Measurements from ENCODE around the gene UQCRH.
"Not testable (repeated sequence)": the region's sequence is repeated elsewhere in the genome, so short reads cannot be mapped to it uniquely, and the experiment has no call there.

Gene UQCRH

DNA sequence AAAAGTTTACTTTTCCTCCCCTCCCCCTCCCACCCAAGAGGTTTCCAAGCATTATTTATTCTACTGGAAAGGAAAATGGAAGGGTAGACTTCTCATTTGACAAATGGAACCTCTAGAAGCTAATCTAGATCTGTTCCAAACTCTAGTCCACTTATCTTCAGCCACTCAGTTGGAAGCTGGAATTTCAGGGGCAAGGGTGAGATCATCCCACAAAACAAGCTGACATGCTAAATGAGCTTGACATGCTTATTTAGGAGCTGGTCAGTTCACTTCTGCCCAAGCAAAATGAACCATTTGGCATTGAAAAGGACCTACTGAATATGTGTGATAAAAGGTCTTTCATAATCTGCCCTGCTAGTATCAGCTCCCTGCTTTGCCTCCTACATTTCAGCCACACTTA is 5.1 kb upstream of the UQCRH start:
- DNase-seq (ENCODE audit: insufficient read length, low spot score) = no peak
- no peak for FAIRE-seq

DNA sequence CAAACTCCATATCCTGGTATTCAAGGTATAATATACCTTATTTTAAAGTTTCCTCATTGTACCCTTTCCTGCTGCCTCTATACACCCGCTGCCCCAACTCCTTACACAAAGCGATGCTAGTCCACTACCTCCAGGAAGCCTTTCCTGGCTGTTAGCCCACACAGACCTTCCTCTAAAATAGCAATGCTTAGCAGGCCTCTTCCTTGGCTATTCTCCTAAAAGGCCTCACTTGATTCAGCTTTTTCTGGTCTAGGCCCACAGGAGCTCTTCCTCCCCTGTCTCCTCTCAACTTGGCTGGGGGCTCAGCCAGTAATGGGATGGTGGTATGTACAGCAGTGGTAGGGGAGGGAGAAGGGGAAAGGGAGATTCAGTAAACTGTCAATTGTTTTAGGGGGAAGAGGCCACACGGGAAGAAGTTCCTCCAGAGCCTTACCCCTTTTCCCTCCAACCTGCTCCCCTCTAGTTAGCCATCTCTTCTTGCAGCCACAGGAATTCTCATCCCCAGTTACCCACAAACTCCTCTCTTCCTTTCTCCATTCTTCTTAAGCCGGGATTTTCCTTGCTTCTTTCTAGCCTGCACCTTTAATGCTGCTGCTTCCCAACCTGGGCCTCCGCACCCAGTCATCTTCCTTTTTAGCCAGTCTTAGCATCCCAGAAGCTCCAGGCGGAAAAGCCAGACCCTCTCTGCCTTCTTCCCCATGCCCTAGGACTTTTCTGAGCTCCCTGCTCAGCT is 2.7 kb upstream of the UQCRH start:
- FAIRE-seq = no peak
- no peak for DNase-seq (ENCODE audit: insufficient read length, low spot score)

DNA sequence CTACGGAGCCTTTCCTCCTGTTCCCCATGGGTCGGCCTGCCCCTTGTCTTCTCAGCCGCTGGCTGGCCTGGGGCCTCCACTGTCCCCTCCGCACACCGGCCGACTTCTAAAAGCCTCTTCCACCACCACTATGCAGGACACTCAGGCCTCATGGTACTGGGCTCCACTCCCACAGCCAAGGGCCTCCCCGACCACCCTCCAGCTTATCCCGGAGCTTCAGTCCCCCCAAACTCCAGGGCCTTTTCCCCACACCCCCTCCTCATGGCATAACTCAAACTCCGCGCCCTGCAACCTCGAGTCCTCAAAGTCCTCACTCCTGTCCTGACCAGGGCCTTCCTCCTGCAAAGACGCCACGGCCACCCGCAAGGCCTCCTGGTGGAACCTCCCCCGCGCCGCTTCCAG is 2.1 kb upstream of the UQCRH start:
- FAIRE-seq = no peak
- DNase-seq (ENCODE audit: insufficient read length, low spot score) = no peak

DNA sequence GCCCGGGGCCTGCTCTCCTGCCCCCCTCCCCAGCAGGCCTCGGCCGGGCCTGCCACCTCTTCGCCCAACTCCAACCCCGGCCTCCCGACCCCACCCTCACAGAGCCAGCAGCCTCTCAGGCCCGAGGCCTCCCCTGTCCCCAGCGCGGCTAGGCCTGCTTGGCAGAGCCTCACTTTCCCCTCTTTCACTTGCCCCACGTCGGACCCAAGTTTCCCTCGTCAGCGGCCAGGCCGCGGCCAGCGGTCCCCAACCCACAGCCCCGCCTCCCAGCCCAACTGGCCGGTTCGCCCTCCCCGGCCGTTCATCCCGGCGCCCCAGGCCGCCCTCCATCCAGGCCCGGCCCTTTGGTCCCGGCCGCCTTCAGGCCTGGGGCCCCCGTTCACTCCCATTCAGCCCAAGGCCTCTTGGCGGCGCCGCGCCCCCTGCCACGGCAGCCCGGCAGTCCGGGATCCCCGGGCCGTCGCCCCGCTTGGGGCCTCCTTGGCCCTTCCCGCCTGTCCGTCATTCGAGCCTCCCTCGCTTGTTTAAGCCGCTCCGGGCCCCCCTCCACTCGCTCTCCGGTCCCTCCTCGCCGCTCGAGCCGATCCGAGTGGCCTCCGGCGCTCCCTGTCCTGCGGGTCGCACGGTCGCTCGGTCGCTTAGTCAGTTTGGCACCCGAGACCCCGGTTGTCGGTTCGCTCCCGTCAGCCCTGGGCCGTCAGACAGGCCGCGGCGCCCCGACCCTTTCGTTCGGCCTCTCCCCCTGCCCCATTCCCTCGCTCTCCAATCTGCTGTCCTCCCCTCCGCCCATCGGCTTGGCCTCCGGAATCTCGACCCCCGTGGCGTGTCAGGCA is 1.5 kb upstream of the UQCRH start:
- FAIRE-seq (no peak), DNase-seq (ENCODE audit: insufficient read length, low spot score) (no peak)

DNA sequence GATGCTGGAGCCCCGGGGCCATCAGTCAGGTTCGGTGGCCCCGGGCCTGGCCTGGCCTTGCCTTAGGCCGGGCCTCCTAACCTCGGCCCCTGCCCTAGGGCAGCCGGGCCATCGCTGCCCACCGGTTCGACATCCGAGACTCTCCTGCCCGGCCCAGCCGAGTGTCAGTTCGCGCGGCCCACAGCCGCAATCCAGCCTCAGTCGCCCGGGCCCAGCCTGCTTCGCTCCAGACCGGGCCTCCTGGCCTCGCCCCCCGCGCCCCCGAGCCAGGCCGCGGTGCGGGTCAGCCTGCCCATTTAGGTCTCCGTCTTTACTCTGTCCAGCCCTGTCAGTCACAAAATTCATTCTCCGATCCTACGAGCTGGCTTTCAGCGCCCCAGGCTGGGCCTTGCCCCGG is 859 bp upstream of the UQCRH start:
- FAIRE-seq = no peak
- DNase-seq (ENCODE audit: insufficient read length, low spot score) = no peak

DNA sequence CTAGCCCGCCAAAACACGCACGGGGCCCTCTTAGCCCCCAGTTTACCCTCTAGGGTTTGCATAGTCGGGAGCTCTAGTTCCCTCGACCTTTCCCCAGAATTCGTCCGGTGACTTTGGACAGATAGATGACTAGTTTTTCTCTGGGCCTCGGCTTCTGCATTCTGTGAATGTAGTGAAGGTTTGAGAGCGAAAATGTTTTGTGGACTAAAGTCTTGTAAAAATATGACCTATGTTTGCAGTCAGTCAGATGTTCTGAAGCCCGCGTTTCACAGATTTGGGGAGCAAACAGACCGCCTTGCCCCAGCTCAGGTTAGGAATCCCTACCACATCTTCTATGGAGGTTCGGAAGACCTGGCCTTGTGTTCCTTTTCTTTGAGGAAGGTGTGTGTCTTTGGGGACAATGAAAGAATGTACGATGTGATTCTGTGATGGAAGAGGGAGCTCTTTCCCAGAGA is 401 bp downstream of the UQCRH start:
- DNase-seq (ENCODE audit: insufficient read length, low spot score) (no peak), FAIRE-seq (no peak)

DNA sequence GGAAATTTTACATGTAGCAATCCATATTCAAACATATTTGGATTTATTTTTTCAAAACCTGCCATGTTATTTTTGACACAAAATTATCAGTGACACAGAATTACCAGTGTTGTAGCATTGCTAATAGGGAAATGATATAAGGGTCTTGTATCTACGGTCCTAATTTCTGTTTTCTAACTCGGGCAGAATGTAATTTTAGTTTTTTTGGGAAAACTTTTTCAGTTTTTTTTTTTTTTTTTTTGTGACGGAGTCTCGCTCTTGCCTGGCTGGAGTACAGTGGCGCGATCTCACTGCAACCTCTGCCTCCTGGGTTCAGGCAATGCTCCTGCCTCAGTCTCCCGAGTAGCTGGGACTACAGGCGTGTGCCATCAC is 2.6 kb downstream of the UQCRH start:
- FAIRE-seq = no peak

DNA sequence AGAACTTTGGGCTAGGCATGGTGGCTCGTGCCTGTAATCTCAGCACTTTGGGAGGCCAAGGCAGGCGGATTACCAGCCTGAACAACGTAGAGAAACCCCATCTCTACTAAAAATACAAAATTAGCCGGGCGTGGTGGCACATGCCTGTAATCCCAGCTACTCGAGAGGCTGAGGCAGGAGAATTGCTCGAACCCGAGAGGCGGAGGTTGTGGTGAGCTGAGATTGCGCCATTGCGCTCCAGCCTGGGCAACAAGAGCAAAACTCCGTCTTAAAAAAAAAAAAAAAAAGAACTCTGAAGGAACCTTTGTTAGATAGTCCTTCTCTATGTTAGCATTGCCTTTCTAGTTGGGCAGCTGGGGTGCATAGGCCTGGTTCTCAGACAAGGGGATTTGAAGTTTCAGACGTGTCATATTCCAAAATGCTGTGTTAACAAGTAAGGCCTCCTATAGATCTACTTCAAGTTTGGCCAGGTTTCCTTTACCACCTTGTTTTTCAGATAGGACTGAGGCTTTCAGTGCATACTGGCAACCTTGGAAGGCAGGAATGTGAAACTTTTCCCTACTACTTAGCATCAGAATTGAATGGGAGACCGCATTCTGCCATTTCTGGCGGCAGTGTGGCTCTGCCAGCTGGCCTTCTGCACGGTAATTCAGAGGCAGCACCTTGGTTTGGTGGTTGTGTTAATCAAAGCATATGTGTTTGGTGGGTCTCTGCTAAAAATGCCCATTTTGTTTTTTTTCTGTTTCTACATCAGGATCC is 6.1 kb downstream of the UQCRH start:
- DNase-seq (ENCODE audit: insufficient read length, low spot score) = no peak
- FAIRE-seq = no peak

More for the DNA sequence above, 2.6 kb downstream of the UQCRH start:
- no peak for DNase-seq (ENCODE audit: insufficient read length, low spot score)

DNA sequence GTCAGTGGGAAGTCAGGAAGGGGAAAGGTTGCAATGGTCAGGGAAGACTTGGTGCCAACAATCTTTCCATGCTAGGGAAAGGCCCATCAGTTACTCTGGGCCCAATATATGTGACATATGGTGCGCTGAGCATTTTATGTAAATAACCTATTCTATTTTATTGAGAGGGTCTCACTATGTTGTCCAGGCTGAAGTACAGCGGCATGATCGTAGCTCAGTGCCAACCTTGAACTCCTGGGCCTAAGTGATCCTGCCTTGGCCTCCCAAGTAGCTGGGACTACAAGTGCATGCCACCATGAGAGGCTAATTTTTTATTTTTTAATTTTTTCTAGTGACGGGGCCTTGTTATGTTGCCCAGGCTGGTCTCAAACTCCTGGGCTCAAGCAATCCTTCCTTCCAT is 6.8 kb downstream of the UQCRH start:
- DNase-seq (ENCODE audit: insufficient read length, low spot score) (no peak), FAIRE-seq (no peak)

DNA sequence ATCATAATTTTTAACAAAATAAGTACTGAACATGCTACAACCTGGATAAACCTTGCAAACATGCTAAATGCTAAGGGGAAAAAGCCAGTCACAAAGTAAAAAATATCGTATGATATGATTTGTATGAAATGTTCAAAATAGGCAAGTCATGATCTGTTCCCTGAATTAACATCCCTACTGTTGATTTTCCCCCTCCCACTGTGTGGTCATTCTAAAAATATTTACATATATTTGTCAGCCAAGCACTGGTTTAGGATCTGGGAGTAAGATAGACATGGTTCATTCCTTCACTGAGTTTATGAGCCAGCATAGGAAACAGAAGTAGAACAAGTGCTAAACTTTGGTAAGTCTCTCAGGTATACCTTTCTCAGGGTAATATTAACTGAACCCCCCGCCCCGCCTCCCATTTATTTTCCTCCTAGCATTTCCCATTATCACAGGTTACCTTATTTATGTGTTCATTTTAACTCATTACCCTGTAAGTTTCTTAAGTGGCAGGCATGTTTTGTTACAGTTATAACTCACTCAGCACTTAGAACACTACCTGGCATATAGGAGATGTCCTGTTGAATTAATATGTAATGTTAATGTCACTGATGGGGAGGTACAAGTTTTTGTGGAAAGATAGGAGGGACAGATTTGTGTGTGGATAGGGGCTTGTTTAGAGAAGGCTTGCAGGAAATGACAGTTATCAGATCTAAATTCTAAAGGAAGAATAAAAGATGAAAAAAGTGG is 12.3 kb downstream of the UQCRH start:
- FAIRE-seq (no peak), DNase-seq (ENCODE audit: insufficient read length, low spot score) (no peak)

DNA sequence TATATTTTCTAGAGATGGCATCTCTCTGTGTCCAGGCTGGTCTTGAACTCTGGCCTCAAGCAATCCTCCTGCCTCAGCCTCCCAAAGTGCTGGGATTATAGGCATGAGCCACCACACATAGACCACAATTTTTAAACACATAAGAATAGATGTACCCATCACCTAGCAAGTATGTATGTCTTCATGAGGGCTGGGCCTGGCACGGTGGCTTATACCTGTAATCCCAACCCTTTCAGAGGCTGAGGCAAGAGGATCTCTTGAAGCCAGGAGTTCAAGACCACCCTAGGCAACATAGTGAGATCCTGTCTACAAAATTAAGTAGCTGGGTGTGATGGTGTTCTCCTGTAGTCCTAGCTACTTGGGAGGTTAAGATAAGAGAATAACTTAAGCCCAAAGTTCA is 13.8 kb downstream of the UQCRH start:
- FAIRE-seq (no peak), DNase-seq (ENCODE audit: insufficient read length, low spot score) (no peak)

DNA sequence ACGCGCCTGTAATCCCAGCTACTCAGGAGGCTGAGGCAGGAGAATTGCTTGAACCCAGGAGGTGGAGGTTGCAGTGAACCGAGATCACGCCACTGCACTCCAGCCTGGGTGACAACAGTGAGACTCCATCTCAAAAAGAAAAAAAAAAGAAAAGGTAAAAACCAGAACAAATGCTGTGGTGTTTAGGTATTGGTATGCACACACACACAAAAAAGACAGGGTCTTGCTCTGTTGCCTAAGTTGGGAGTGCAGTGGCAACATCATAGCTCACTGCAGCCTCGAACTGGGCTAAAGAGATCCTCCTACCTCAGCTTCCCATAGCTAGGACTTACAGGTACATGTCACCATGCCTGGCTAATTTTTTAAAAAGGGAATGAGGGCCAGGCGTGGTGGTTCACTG is 15.8 kb downstream of the UQCRH start:
- not testable (repeated sequence) for DNase-seq (ENCODE audit: insufficient read length, low spot score); FAIRE-seq

DNA sequence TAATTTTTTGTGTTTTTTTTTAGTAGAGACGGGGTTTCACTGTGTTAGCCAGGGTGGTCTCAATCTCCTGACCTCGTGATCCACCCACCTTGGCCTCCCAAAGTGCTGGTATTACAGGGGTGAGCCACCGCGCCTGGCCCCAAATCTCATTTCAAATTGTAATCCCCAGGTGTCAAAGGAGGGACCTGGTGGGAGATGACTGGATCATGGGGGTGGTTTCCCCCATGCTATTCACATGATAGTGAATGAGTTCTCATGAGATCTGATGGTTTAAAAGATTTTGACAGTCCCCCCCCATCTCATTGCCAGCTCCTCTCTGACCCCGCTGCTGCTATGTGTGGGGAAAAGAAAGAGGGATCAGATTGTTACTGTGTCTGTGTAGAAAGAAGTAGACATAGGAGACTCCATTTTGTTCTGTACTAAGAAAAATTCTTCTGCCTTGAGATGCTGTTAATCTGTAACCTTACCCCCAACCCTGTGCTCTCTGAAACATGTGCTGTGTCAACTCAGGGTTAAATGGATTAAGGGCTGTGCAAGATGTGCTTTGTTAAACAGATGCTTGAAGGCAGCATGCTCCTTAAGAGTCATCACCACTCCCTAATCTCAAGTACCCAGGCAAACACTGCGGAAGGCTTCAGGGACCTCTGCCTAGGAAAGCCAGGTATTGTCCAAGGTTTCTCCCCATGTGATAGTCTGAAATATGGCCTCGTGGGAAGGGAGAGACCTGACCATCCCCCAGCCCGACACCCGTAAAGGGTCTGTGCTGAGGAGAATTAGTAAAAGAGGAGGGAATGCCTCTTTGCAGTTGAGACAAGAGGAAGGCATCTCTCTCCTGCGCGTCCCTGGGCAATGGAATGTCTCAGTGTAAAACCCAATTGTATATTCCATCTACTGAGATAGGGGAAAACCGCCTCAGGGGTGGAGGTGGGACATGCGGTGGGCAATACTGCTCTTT is 16.7 kb downstream of the UQCRH start:
- FAIRE-seq = not testable (repeated sequence)

DNA sequence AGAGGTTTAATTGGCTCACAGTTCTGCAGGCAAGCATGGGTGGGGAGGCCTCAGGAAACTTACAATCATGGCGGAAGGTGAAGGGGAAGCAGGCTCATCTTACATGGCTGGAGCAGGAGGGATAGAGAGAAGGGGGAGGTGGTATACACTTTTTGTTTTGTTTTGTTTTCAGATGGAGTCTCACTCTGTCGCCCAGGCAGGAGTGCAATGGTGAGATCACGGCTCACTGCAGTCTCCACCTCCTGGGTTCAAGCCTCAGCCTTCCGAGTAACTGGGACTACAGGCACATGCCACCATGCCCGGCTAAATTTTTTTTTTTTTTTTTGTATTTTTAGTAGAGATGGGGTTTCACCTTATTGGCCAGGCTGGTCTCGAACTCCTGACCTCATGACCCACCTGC is 18.7 kb downstream of the UQCRH start:
- FAIRE-seq; DNase-seq (ENCODE audit: insufficient read length, low spot score): not testable (repeated sequence)

More for the DNA sequence above, 16.7 kb downstream of the UQCRH start:
- DNase-seq (ENCODE audit: insufficient read length, low spot score) = not testable (repeated sequence)

DNA sequence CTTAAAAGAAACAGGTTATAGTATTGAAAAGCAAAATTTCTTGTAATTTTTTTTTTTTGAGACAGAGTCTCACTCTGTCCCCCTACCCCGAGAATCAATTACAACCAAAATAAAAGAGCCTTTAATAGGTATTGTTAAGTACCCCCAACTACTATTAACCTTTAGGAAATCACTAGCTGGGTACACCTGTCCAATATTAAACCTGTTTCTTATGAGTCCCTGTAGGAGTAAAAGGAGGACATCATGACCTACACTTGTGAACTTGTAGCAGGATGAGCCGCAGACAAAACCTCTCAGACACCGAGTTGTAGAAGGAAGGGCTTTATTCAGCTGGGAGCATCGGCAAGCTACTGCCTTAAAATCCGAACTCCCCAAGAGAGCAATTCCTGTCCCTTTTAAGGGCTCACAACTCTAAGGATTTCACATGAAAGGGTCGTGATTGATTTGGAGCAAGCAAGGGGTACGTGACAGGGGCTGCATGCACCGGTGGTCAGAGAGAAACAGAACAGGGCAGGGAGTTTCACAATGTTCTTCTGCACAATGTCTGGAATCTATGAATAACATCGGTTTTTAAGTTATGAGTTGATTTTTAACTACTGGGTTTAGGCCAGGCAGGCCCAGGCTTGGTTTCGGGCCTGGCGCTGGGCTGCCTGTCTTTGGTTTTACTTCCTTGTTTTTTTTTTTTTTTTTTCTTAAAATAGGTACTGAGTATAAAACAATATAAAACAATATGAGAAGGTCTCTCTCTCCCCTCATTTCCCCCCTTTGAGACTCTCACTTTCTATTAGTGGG is 22.0 kb downstream of the UQCRH start:
- not testable (repeated sequence) for DNase-seq (ENCODE audit: insufficient read length, low spot score); FAIRE-seq

DNA sequence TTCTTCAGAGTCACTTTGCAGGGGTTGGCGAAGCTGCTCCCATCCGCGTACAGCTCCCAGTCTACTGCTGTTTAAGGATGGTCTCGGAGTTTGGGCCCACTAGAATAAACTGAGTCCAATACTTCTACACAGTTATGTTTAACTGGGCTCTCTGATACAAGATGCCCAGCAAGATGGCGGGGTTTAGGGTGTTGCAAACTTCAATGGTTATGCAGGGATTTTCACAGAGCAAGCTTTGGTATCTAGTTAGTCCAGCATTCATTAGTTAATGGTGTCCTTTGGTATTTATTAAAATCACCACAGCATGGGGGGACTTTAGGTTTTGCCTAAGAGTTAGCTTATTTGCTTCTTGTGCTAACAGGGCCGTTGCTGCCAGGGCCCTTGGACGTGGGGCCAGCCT is 24.7 kb downstream of the UQCRH start:
- FAIRE-seq = not testable (repeated sequence)

DNA sequence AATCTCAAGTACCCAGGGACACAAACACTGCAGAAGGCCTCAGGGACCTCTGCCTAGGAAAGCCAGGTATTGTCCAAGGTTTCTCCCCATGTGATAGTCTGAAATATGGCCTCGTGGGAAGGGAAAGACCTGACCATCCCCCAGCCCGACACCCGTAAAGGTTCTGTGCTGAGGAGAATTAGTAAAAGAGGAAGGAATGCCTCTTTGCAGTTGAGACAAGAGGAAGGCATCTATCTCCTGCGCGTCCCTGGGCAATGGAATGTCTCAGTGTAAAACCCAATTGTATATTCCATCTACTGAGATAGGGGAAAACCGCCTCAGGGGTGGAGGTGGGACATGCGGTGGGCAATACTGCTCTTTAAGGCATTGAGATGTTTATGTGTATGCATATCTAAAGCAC is 26.3 kb downstream of the UQCRH start:
- not testable (repeated sequence) for FAIRE-seq; DNase-seq (ENCODE audit: insufficient read length, low spot score)

More for the DNA sequence above, 24.7 kb downstream of the UQCRH start:
- DNase-seq (ENCODE audit: insufficient read length, low spot score) = not testable (repeated sequence)

DNA sequence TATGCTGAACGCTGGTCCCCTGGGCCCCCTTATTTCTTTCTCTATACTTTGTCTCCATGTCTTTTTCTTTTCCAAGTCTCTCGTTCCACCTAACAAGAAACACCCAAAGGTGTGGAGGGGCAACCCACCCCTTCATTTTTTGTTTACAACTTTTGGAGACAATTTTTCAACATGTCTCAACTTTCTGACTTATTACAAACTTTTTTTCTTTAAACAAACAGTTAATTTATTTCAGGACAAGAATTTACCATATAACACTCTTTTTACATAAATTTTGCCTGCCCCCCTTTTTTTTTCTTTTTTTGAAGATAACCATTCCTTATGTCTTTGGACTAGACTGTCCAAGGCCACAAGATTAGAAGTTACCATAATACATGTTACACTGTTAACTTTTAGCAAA is 26.9 kb downstream of the UQCRH start:
- not testable (repeated sequence) for FAIRE-seq

More for the DNA sequence above, 26.9 kb downstream of the UQCRH start:
- DNase-seq (ENCODE audit: insufficient read length, low spot score) = not testable (repeated sequence)

All from HTR-8/SVneo (cell line).